HepG2 (cell line): Measurements from ENCODE around the gene TLK1.

Experiments
- EZH2 ChIP-seq: conservative IDR thresholded peaks from 2 replicates; pipeline ENCODE4 v1.6.1; 2012; ENCODE audit warnings: mild to moderate bottlenecking, low read depth, low read length, moderate library complexity
- KDM4B ChIP-seq: sonication (generic); formaldehyde crosslinking; IDR thresholded peaks from 2 replicates; pipeline ENCODE4 v1.4.0; 2020; ENCODE audit warnings: missing genetic modification reagents
- NFE2 ChIP-seq: sonication (generic); formaldehyde crosslinking; IDR thresholded peaks from 2 replicates; pipeline ENCODE4 v1.4.0; 2020; ENCODE audit warnings: missing genetic modification reagents
- POLR2A ChIP-seq, 2 experiments: IDR thresholded peaks; 2 replicates each; pipeline ENCODE4 v1.6.1; 2011; ENCODE audit warnings: low read depth in 2 of 2, low read length in 2 of 2, mild to moderate bottlenecking in 1 of 2, moderate library complexity in 1 of 2; ENCODE audit not compliant: insufficient read depth in 1 of 2
- WIZ ChIP-seq: sonication (generic); formaldehyde crosslinking; IDR thresholded peaks from 2 replicates; pipeline ENCODE4 v1.5.1; 2020; ENCODE audit warnings: mild to moderate bottlenecking, missing genetic modification reagents
- ZNF564 ChIP-seq: sonication (generic); formaldehyde crosslinking; IDR thresholded peaks from 2 replicates; pipeline ENCODE4 v1.8.1; 2023; ENCODE audit warnings: mild to moderate bottlenecking, missing genetic modification reagents
- TF ChIP-seq, protein P1 (sequence below): sonication (generic); formaldehyde crosslinking; IDR thresholded peaks from 2 replicates; pipeline ENCODE4 v1.8.0; 2022; ENCODE audit warnings: mild to moderate bottlenecking, missing genetic modification reagents, borderline replicate concordance
- TF ChIP-seq, protein P2 (sequence below): IDR thresholded peaks from 2 replicates; pipeline ENCODE4 v1.6.1; 2016; ENCODE audit warnings: mild to moderate bottlenecking, missing biosample characterization, missing genetic modification reagents
- TF ChIP-seq, protein P3 (sequence below): sonication (generic); formaldehyde crosslinking; IDR thresholded peaks from 2 replicates; pipeline ENCODE4 v1.5.0; 2020; ENCODE audit warnings: missing genetic modification reagents, mild to moderate bottlenecking, borderline replicate concordance
- TF ChIP-seq, protein P4 (sequence below): sonication (generic); formaldehyde crosslinking; IDR thresholded peaks from 2 replicates; pipeline ENCODE4 v1.5.0; 2020; ENCODE audit warnings: missing genetic modification reagents
- TF ChIP-seq, protein P5 (sequence below): sonication (generic); formaldehyde crosslinking; IDR thresholded peaks from 2 replicates; pipeline ENCODE4 v1.4.0; 2020; ENCODE audit warnings: missing genetic modification reagents
- TF ChIP-seq, protein P6 (sequence below): sonication (generic); formaldehyde crosslinking; IDR thresholded peaks from 2 replicates; pipeline ENCODE4 v1.4.0; 2020; ENCODE audit warnings: missing genetic modification reagents

DNA sequence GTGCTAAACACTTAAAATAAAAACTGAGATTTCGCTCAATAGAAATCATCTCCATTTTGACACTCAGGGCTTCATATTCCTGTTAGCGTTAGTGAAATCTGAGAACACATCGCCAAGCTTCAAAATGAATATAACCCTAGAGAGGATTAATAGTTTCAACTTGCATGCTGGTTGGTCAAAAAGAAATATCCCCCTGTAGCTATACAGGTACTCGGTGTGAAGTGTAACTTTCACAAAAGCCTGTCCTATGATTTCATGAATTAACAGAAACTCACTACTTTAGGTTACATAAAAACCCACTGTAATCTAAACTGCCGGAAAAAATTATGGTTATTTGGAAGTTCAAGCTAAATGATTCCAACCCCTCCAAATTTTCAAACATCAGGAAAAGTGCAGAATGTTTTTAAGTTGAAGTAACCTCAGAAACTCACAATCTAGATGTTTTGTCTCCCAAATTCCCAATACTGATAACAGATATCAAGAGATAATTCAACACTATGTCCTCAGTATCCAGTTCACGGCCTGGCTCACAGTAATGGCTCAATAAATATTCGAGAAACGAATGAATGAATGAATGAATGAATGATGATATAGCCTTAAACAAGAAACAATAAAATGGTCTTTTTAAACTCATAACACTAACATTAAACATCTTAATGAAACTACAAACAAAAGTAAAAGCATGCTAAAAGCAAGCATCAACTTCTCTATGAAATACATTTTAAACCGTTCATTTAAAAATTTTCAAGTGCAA, 2.5 kb downstream of the TLK1 start:
- TF ChIP-seq NFE2 (CRISPR knock-in tag) (no peak), WIZ (CRISPR knock-in tag) (no peak), KDM4B (no peak), ZNF564 (CRISPR knock-in tag) (no peak), EZH2 (no peak), POLR2A (IDR thresholded peaks at IDR 0.05; ENCODE audit: insufficient read depth in 1 of 2, low read depth in 2 of 2, low read length in 2 of 2) (no peak)
- TF ChIP-seq, protein P1, sequence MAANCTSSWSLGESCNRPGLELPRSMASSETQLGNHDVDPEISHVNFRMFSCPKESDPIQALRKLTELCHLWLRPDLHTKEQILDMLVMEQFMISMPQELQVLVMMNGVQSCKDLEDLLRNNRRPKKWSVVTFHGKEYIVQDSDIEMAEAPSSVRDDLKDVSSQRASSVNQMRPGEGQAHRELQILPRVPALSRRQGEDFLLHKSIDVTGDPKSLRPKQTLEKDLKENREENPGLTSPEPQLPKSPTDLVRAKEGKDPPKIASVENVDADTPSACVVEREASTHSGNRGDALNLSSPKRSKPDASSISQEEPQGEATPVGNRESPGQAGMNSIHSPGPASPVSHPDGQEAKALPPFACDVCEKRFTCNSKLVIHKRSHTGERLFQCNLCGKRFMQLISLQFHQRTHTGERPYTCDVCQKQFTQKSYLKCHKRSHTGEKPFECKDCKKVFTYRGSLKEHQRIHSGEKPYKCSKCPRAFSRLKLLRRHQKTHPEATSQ: no peak
- TF ChIP-seq, protein P2, sequence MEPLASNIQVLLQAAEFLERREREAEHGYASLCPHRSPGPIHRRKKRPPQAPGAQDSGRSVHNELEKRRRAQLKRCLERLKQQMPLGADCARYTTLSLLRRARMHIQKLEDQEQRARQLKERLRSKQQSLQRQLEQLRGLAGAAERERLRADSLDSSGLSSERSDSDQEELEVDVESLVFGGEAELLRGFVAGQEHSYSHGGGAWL: no peak
- TF ChIP-seq, protein P3, sequence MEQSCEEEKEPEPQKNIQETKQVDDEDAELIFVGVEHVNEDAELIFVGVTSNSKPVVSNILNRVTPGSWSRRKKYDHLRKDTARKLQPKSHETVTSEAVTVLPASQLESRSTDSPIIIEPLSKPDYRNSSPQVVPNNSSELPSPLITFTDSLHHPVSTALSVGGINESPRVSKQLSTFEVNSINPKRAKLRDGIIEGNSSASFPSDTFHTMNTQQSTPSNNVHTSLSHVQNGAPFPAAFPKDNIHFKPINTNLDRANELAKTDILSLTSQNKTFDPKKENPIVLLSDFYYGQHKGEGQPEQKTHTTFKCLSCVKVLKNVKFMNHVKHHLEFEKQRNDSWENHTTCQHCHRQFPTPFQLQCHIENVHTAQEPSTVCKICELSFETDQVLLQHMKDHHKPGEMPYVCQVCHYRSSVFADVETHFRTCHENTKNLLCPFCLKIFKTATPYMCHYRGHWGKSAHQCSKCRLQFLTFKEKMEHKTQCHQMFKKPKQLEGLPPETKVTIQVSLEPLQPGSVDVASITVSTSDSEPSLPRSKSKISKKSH: no peak
- TF ChIP-seq, protein P4, sequence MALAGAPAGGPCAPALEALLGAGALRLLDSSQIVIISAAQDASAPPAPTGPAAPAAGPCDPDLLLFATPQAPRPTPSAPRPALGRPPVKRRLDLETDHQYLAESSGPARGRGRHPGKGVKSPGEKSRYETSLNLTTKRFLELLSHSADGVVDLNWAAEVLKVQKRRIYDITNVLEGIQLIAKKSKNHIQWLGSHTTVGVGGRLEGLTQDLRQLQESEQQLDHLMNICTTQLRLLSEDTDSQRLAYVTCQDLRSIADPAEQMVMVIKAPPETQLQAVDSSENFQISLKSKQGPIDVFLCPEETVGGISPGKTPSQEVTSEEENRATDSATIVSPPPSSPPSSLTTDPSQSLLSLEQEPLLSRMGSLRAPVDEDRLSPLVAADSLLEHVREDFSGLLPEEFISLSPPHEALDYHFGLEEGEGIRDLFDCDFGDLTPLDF (CRISPR knock-in tag): no peak
- TF ChIP-seq, protein P5, sequence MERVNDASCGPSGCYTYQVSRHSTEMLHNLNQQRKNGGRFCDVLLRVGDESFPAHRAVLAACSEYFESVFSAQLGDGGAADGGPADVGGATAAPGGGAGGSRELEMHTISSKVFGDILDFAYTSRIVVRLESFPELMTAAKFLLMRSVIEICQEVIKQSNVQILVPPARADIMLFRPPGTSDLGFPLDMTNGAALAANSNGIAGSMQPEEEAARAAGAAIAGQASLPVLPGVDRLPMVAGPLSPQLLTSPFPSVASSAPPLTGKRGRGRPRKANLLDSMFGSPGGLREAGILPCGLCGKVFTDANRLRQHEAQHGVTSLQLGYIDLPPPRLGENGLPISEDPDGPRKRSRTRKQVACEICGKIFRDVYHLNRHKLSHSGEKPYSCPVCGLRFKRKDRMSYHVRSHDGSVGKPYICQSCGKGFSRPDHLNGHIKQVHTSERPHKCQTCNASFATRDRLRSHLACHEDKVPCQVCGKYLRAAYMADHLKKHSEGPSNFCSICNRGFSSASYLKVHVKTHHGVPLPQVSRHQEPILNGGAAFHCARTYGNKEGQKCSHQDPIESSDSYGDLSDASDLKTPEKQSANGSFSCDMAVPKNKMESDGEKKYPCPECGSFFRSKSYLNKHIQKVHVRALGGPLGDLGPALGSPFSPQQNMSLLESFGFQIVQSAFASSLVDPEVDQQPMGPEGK: no peak
- TF ChIP-seq, protein P6, sequence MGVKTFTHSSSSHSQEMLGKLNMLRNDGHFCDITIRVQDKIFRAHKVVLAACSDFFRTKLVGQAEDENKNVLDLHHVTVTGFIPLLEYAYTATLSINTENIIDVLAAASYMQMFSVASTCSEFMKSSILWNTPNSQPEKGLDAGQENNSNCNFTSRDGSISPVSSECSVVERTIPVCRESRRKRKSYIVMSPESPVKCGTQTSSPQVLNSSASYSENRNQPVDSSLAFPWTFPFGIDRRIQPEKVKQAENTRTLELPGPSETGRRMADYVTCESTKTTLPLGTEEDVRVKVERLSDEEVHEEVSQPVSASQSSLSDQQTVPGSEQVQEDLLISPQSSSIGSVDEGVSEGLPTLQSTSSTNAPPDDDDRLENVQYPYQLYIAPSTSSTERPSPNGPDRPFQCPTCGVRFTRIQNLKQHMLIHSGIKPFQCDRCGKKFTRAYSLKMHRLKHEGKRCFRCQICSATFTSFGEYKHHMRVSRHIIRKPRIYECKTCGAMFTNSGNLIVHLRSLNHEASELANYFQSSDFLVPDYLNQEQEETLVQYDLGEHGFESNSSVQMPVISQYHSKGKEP: no peak
